Mesenchymal stem cell (in vitro differentiated cells and primary cell): Measurements from ENCODE around the gene MBD2.

Source experiments
- DNase-seq: peaks from one replicate; pipeline ENCODE4 v3.0.0-alpha.2; 2013
- H2AFZ ChIP-seq: one replicate; pipeline ENCODE4 v1.6.1; 2013; ENCODE audit warnings: low read depth, mild to moderate bottlenecking, control low read depth, inconsistent platforms, low read length, moderate library complexity
- H2AK5ac ChIP-seq: 2 replicates; pipeline ENCODE4 v1.6.1; 2013; ENCODE audit warnings: low read length, moderate library complexity, mild to moderate bottlenecking, inconsistent platforms; ENCODE audit not compliant: severe bottlenecking
- H2BK120ac ChIP-seq: one replicate; pipeline ENCODE4 v1.6.1; 2013; ENCODE audit warnings: low read depth, mild to moderate bottlenecking, inconsistent platforms, low read length, moderate library complexity
- H2BK12ac ChIP-seq, 2 experiments: one replicate each; pipeline ENCODE4 v1.6.1; 2013; ENCODE audit warnings: inconsistent platforms in 2 of 2, low read length in 2 of 2, mild to moderate bottlenecking in 2 of 2, moderate library complexity in 2 of 2, control low read depth in 1 of 2
- H2BK15ac ChIP-seq: one replicate; pipeline ENCODE4 v1.6.1; 2013; ENCODE audit warnings: mild to moderate bottlenecking, low read depth, inconsistent platforms; ENCODE audit not compliant: poor library complexity, severe bottlenecking
- H2BK5ac ChIP-seq: 2 replicates; pipeline ENCODE4 v1.6.1; 2013; ENCODE audit warnings: low read depth, mild to moderate bottlenecking, low read length, control low read depth, inconsistent platforms; ENCODE audit not compliant: poor library complexity, severe bottlenecking
- H3K14ac ChIP-seq, 2 experiments: one replicate each; pipeline ENCODE4 v1.6.1; 2013; ENCODE audit warnings: inconsistent platforms in 2 of 2, low read length in 2 of 2, control low read depth in 1 of 2, mild to moderate bottlenecking in 1 of 2, moderate library complexity in 1 of 2
- H3K18ac ChIP-seq, 2 experiments: one replicate each; pipeline ENCODE4 v1.6.1; 2013; ENCODE audit warnings: inconsistent platforms in 2 of 2, low read length in 2 of 2, control low read depth in 1 of 2, low read depth in 1 of 2, mild to moderate bottlenecking in 1 of 2
- H3K23ac ChIP-seq, 2 experiments: one replicate each; pipeline ENCODE4 v1.6.1; 2013; ENCODE audit warnings: inconsistent platforms in 2 of 2, low read length in 2 of 2, mild to moderate bottlenecking in 2 of 2, moderate library complexity in 2 of 2, control low read depth in 1 of 2
- H3K27ac ChIP-seq: 2 replicates; pipeline ENCODE4 v1.5.1; 2013; ENCODE audit warnings: mild to moderate bottlenecking, moderate library complexity, low read length, control low read depth, inconsistent platforms; ENCODE audit not compliant: poor library complexity, severe bottlenecking
- H3K27me3 ChIP-seq, 2 experiments: 2 replicates each; pipeline versions ENCODE4 v1.6.1 to v1.7.0; 2013; ENCODE audit warnings: low read length in 2 of 2, mild to moderate bottlenecking in 2 of 2, moderate library complexity in 2 of 2, control low read depth in 1 of 2, inconsistent platforms in 1 of 2; ENCODE audit not compliant: control insufficient read depth in 1 of 2, insufficient read depth in 1 of 2
- H3K36me3 ChIP-seq, 2 experiments: 2 replicates each; pipeline versions ENCODE4 v1.6.1 to v1.7.0; 2013; ENCODE audit warnings: low read length in 2 of 2, control low read depth in 1 of 2, inconsistent platforms in 1 of 2, low read depth in 1 of 2, mild to moderate bottlenecking in 1 of 2; ENCODE audit not compliant: insufficient read depth in 2 of 2, control insufficient read depth in 1 of 2
- H3K4ac ChIP-seq, 2 experiments: one replicate each; pipeline ENCODE4 v1.6.1; 2013; ENCODE audit warnings: inconsistent platforms in 2 of 2, low read length in 2 of 2, mild to moderate bottlenecking in 2 of 2, moderate library complexity in 2 of 2, control low read depth in 1 of 2, low read depth in 1 of 2
- H3K4me1 ChIP-seq: 2 replicates; pipeline ENCODE4 v1.6.1; 2013; ENCODE audit warnings: low read depth, low read length, control low read depth; ENCODE audit not compliant: control insufficient read depth, insufficient read depth
- H3K4me2 ChIP-seq: 2 replicates; pipeline ENCODE4 v1.6.1; 2013; ENCODE audit warnings: low read length, mild to moderate bottlenecking, inconsistent platforms; ENCODE audit not compliant: poor library complexity, severe bottlenecking
- H3K4me3 ChIP-seq, 2 experiments: 2 replicates each; pipeline versions ENCODE4 v1.5.1 to v1.7.0; 2013; ENCODE audit warnings: low read length in 2 of 2, mild to moderate bottlenecking in 2 of 2, control low read depth in 1 of 2, low read depth in 1 of 2; ENCODE audit not compliant: insufficient read depth in 1 of 2
- H3K79me1 ChIP-seq: replicated peaks from 2 replicates; pipeline ENCODE4 v1.6.1; 2013; ENCODE audit warnings: mild to moderate bottlenecking, control low read depth, low read length, inconsistent platforms; ENCODE audit not compliant: poor library complexity, severe bottlenecking
- H3K9ac ChIP-seq: 2 replicates; pipeline ENCODE4 v1.7.0; 2013; ENCODE audit warnings: mild to moderate bottlenecking, low read length, moderate library complexity
- H3K9me3 ChIP-seq: 2 replicates; pipeline ENCODE4 v1.7.0; 2013; ENCODE audit warnings: mild to moderate bottlenecking, low read length; ENCODE audit not compliant: control insufficient read depth
- H4K8ac ChIP-seq: one replicate; pipeline ENCODE4 v1.6.1; 2013; ENCODE audit warnings: inconsistent platforms, mild to moderate bottlenecking, low read length, moderate library complexity
- H4K91ac ChIP-seq: one replicate; pipeline ENCODE4 v1.6.1; 2013; ENCODE audit warnings: mild to moderate bottlenecking, low read length, inconsistent platforms
- WGBS: methylation state at CpG from one replicate; pipeline ENCODE4 v1.1.7; 2013; ENCODE audit warnings: mixed read lengths; 5-methylcytosine and 5-hydroxymethylcytosine counted together

The MBD2 gene

GRCh38 chr18:54141041-54141608 is 83.3 kb downstream of the MBD2 start:
- no peak overlapping the region for H3K14ac ChIP-seq
- H3K9ac ChIP-seq = no peak overlapping the region
- H2BK12ac ChIP-seq = no peak overlapping the region
- peaks cover 10% of the 10 kb centered on the region for H3K9me3 ChIP-seq
- peaks cover 9 to 10% of the 10 kb centered on the region in 2 experiments for H3K36me3 ChIP-seq
- no peaks in the 10 kb centered on the region for H3K27me3 ChIP-seq
- no peak overlapping the region for H3K23ac ChIP-seq
- no peaks in the 10 kb centered on the region for H3K4me1 ChIP-seq
- no peak overlapping the region for H4K91ac ChIP-seq
- H4K8ac ChIP-seq = no peak overlapping the region
- no peak overlapping the region for H2BK15ac ChIP-seq
- no peak overlapping the region for H2AK5ac ChIP-seq
- no peak overlapping the region for H3K18ac ChIP-seq
- peaks cover 1% of the 10 kb centered on the region for H3K79me1 ChIP-seq
- no peak overlapping the region for H3K4ac ChIP-seq
- H3K27ac ChIP-seq = no peak overlapping the region
- no peak overlapping the region for H3K4me3 ChIP-seq
- H2BK120ac ChIP-seq = no peak overlapping the region
- no peak overlapping the region for H2BK5ac ChIP-seq
- no peak overlapping the region for H3K4me2 ChIP-seq
- H2AFZ ChIP-seq = no peak overlapping the region
- WGBS = 100% methylated on average over 3 of the region's 3 CpGs
- DNase-seq = no peak

- no peak overlapping the region for H2BK120ac ChIP-seq
- H3K27me3 ChIP-seq = no peaks in the 10 kb centered on the region
- no peak for DNase-seq
- no peak overlapping the region for H2BK5ac ChIP-seq
- H3K4me1 ChIP-seq = peaks cover 1% of the 10 kb centered on the region
- no peak overlapping the region for H4K8ac ChIP-seq
- no peak overlapping the region for H3K9ac ChIP-seq
- no peak overlapping the region for H3K18ac ChIP-seq
- peaks cover 10% of the 10 kb centered on the region for H3K9me3 ChIP-seq
- H3K14ac ChIP-seq = no peak overlapping the region
- no peak overlapping the region for H2BK15ac ChIP-seq
- no peak overlapping the region for H2AFZ ChIP-seq
- peaks cover 9 to 10% of the 10 kb centered on the region in 2 experiments for H3K36me3 ChIP-seq
- WGBS = 56% methylated on average over 1 of the region's 1 CpG
- no peak overlapping the region for H4K91ac ChIP-seq
- no peak overlapping the region for H2AK5ac ChIP-seq
- peaks cover 1% of the 10 kb centered on the region for H3K79me1 ChIP-seq
- no peak overlapping the region for H3K27ac ChIP-seq
- H3K4me2 ChIP-seq = no peak overlapping the region
- H3K23ac ChIP-seq = no peak overlapping the region
- H3K4ac ChIP-seq = no peak overlapping the region
- H3K4me3 ChIP-seq = no peak overlapping the region
- H2BK12ac ChIP-seq = no peak overlapping the region
Measured at GRCh38 chr18:54140641-54141040, 83.8 kb downstream of the MBD2 start.

- WGBS = 83% methylated on average over 1 of the region's 3 CpGs
Measured at GRCh38 chr18:54135216-54135615, 89.3 kb downstream of the MBD2 start.

GRCh38 chr18:54134053-54134452 is 90.4 kb downstream of the MBD2 start:
- Histone ChIP-seq H3K4me1 (peaks cover 1% of the 10 kb centered on the region), H3K18ac (no peak overlapping the region), H2BK5ac (no peak overlapping the region), H3K23ac (no peak overlapping the region), H3K14ac (no peak overlapping the region), H3K79me1 (peaks cover 2% of the 10 kb centered on the region), H3K27me3 (no peaks in the 10 kb centered on the region), H2AK5ac (no peak overlapping the region), H3K4me3 (no peak overlapping the region), H3K36me3 (no peaks in the 10 kb centered on the region), H3K4me2 (no peak overlapping the region), H2BK120ac (no peak overlapping the region), H3K27ac (no peak overlapping the region), H3K9me3 (no peaks in the 10 kb centered on the region), H4K8ac (no peak overlapping the region), H3K9ac (no peak overlapping the region), H2BK12ac (no peak overlapping the region), H3K4ac (no peak overlapping the region), H4K91ac (no peak overlapping the region), H2BK15ac (no peak overlapping the region), H2AFZ (no peak overlapping the region)
- DNase-seq = no peak

More at GRCh38 chr18:54135216-54135615, 89.3 kb downstream of the MBD2 start:
- H2AFZ ChIP-seq = no peak overlapping the region
- no peak overlapping the region for H3K4ac ChIP-seq
- H3K36me3 ChIP-seq = peaks cover 0 to 7% of the 10 kb centered on the region in 2 experiments
- H2AK5ac ChIP-seq = no peak overlapping the region
- H3K4me1 ChIP-seq = peaks cover 1% of the 10 kb centered on the region
- H3K9ac ChIP-seq = no peak overlapping the region
- H3K14ac ChIP-seq = no peak overlapping the region
- no peak overlapping the region for H3K27ac ChIP-seq
- no peak overlapping the region for H3K4me2 ChIP-seq
- H2BK5ac ChIP-seq = no peak overlapping the region
- H3K23ac ChIP-seq = no peak overlapping the region
- no peaks in the 10 kb centered on the region for H3K9me3 ChIP-seq
- H2BK120ac ChIP-seq = no peak overlapping the region
- no peak overlapping the region for H2BK15ac ChIP-seq
- DNase-seq = no peak
- no peak overlapping the region for H3K18ac ChIP-seq
- H3K4me3 ChIP-seq = no peak overlapping the region
- no peak overlapping the region for H2BK12ac ChIP-seq
- peaks cover 2% of the 10 kb centered on the region for H3K79me1 ChIP-seq
- no peaks in the 10 kb centered on the region for H3K27me3 ChIP-seq
- no peak overlapping the region for H4K91ac ChIP-seq
- H4K8ac ChIP-seq = no peak overlapping the region
